GM23338 (cell line): Measurements from ENCODE around the gene DCAF8L1. TPM values are rescaled to one million over a fixed set of nuclear protein-coding genes. Genes with fewer than 3 reads are reported as not detected.
"Not testable (repeated sequence)": the region's sequence is repeated elsewhere in the genome, so short reads cannot be mapped to it uniquely, and the experiment has no call there.

ENCODE experiments used
- ATAC-seq: fragments of 200-7000 bp; cut with Tn5 transposase; 3 replicates; pipeline ENCODE4 v1.9.1; 2020
- DNase-seq: peaks from one replicate; pipeline ENCODE4 v3.0.0-alpha.2; 2015; ENCODE audit warnings: low spot score
- H2AFZ ChIP-seq: fragments of 200-600 bp; sonication (generic); 2 replicates; pipeline ENCODE4 v1.8.0; 2016; ENCODE audit warnings: antibody characterized with exemption, mild to moderate bottlenecking, moderate library complexity
- H3F3A ChIP-seq: fragments of 200-600 bp; sonication (generic); replicated peaks from 2 replicates; pipeline ENCODE4 v1.8.0; 2017; ENCODE audit warnings: antibody characterized with exemption, mixed run types, low read depth
- H3K27ac ChIP-seq: fragments of 200-600 bp; sonication (generic); 2 replicates; pipeline ENCODE4 v1.6.1; 2016; ENCODE audit warnings: low read depth
- H3K27me3 ChIP-seq: fragments of 200-600 bp; sonication (generic); 2 replicates; pipeline ENCODE4 v1.8.0; 2016; ENCODE audit warnings: mild to moderate bottlenecking, mixed run types, moderate library complexity; ENCODE audit not compliant: insufficient read depth
- H3K36me3 ChIP-seq: fragments of 200-600 bp; sonication (generic); 2 replicates; pipeline ENCODE4 v1.8.0; 2016; ENCODE audit warnings: mild to moderate bottlenecking; ENCODE audit not compliant: insufficient read depth
- H3K4me1 ChIP-seq: fragments of 200-600 bp; sonication (generic); 2 replicates; pipeline ENCODE4 v1.8.0; 2016; ENCODE audit warnings: mild to moderate bottlenecking, moderate library complexity; ENCODE audit not compliant: insufficient read depth
- H3K4me2 ChIP-seq: fragments of 200-600 bp; sonication (generic); 2 replicates; pipeline ENCODE4 v1.7.1; 2017; ENCODE audit warnings: mixed run types
- H3K4me3 ChIP-seq: fragments of 200-600 bp; sonication (generic); 2 replicates; pipeline ENCODE4 v1.6.1; 2016; ENCODE audit warnings: mixed run types
- H3K79me2 ChIP-seq: fragments of 200-600 bp; sonication (generic); replicated peaks from 2 replicates; pipeline ENCODE4 v1.8.0; 2017; ENCODE audit warnings: mild to moderate bottlenecking; ENCODE audit not compliant: insufficient read depth
- H3K9me2 ChIP-seq: fragments of 200-600 bp; sonication (generic); 2 replicates; pipeline ENCODE4 v1.8.0; 2017; ENCODE audit not compliant: insufficient read depth
- H4K20me1 ChIP-seq: fragments of 200-600 bp; sonication (generic); replicated peaks from 2 replicates; pipeline ENCODE4 v1.8.0; 2017; ENCODE audit warnings: mild to moderate bottlenecking; ENCODE audit not compliant: insufficient read depth
- H3K27ac Mint-ChIP-seq: 2 replicates; pipeline ENCODE4 v1.8.0; 2020; ENCODE audit warnings: inconsistent platforms, mild to moderate bottlenecking, moderate library complexity, mixed read lengths
- H3K27me3 Mint-ChIP-seq: 3 replicates; pipeline ENCODE4 v1.8.0; 2022; ENCODE audit warnings: low read depth, mild to moderate bottlenecking, moderate library complexity, mixed read lengths, inconsistent platforms; ENCODE audit not compliant: insufficient read depth, poor library complexity
- H3K36me3 Mint-ChIP-seq: 3 replicates; pipeline ENCODE4 v1.8.0; 2021; ENCODE audit warnings: low read depth, mild to moderate bottlenecking, inconsistent platforms, moderate library complexity, mixed read lengths
- H3K4me1 Mint-ChIP-seq: 3 replicates; pipeline ENCODE4 v1.8.0; 2020; ENCODE audit warnings: mild to moderate bottlenecking, inconsistent platforms, mixed read lengths
- H3K4me3 Mint-ChIP-seq: 3 replicates; pipeline ENCODE4 v1.8.0; 2021; ENCODE audit warnings: moderate library complexity, mild to moderate bottlenecking, inconsistent platforms, mixed read lengths
- H3K9me3 Mint-ChIP-seq: 3 replicates; pipeline ENCODE4 v1.8.0; 2020; ENCODE audit warnings: moderate library complexity, mild to moderate bottlenecking, inconsistent platforms, mixed read lengths
- CREB1 ChIP-seq: fragments of 250-450 bp; sonication (Bioruptor Pico); IDR thresholded peaks from 2 replicates; pipeline ENCODE4 v1.5.0; 2020; ENCODE audit warnings: low read depth, mild to moderate bottlenecking, moderate library complexity
- CTCF ChIP-seq, 2 experiments: fragments of 200-600 bp in 1 of 2; sonication (generic) in 1 of 2; conservative IDR thresholded peaks; 2 replicates each; pipeline versions ENCODE4 v1.5.1 to v1.6.1; 2016 to 2017; ENCODE audit warnings: antibody characterized with exemption in 2 of 2, low read depth in 2 of 2, mild to moderate bottlenecking in 2 of 2, moderate library complexity in 1 of 2
- EZH2phosphoT487 ChIP-seq: fragments of 200-600 bp; sonication (generic); IDR thresholded peaks from one replicate; pipeline ENCODE4 v1.8.1; 2018; ENCODE audit warnings: antibody characterized with exemption; ENCODE audit not compliant: unreplicated experiment
- JUNB ChIP-seq: IDR thresholded peaks from one replicate; pipeline ENCODE4 v1.6.1; 2016; ENCODE audit warnings: antibody characterized with exemption; ENCODE audit not compliant: unreplicated experiment
- NANOG ChIP-seq: IDR thresholded peaks from 2 replicates; pipeline ENCODE4 v1.6.1; 2016; ENCODE audit warnings: antibody characterized with exemption, borderline replicate concordance
- POLR2AphosphoS5 ChIP-seq: IDR thresholded peaks from 2 replicates; pipeline ENCODE4 v1.6.1; 2016; ENCODE audit warnings: antibody characterized with exemption, low read depth
- REST ChIP-seq: IDR thresholded peaks from one replicate; pipeline ENCODE4 v1.6.1; 2018; ENCODE audit warnings: antibody characterized with exemption; ENCODE audit not compliant: unreplicated experiment
- STAT1 ChIP-seq: IDR thresholded peaks from one replicate; pipeline ENCODE4 v1.6.1; 2016; ENCODE audit warnings: antibody characterized with exemption; ENCODE audit not compliant: unreplicated experiment
- ZNF331 ChIP-seq: fragments of 250-450 bp; sonication (Bioruptor Pico); IDR thresholded peaks from 2 replicates; pipeline ENCODE4 v1.5.0; 2020; ENCODE audit warnings: low read depth, mild to moderate bottlenecking, moderate library complexity
- ZNF462 ChIP-seq: fragments of 250-450 bp; sonication (Bioruptor Pico); IDR thresholded peaks from 2 replicates; pipeline ENCODE4 v1.5.0; 2020; ENCODE audit warnings: mild to moderate bottlenecking, moderate library complexity
- polyA plus RNA-seq: library from polyadenylated mRNA; unstranded; fragments of >200 nt; fragmentation: Nextera tagmentation; extraction: Ambion mirVana; gene quantifications from 2 replicates; pipeline ENCODE4 v1.2.1, GENCODE V29; 2016
- total RNA-seq: library from RNA; depleted of rRNA; stranded (reverse); fragments of >200 nt; shearing (Covaris generic); gene quantifications from 2 replicates; pipeline ENCODE4 v1.2.3, GENCODE V29; 2014

DCAF8L1 gene
- total and polyA plus RNA-seq, 2 experiments from 2014 or later: not detected

- TF ChIP-seq CREB1 (CRISPR knock-in tag) (no peak), JUNB (no peak)
Measured at GRCh38 chrX:27964432-27964831, 16.8 kb downstream of the DCAF8L1 start (continued).

- not testable (repeated sequence) for H3K27me3 ChIP-seq, H4K20me1 ChIP-seq, H3K4me1 ChIP-seq, H3K4me3 ChIP-seq, DNase-seq, ATAC-seq, H3K4me3 Mint-ChIP-seq, H3F3A ChIP-seq, H3K27ac Mint-ChIP-seq, H2AFZ ChIP-seq, H3K27ac ChIP-seq, H3K36me3 ChIP-seq, H3K4me1 Mint-ChIP-seq, H3K9me2 ChIP-seq, H3K4me2 ChIP-seq, H3K79me2 ChIP-seq, H3K27me3 Mint-ChIP-seq
- Mint-ChIP-seq H3K9me3 (peaks cover 34% of the 10 kb centered on the region; the same call in 2 of the 3 replicates), H3K36me3 (peaks cover 16% of the 10 kb centered on the region; the same call in 2 of the 3 replicates)
Measured at GRCh38 chrX:27960410-27960809, 20.8 kb downstream of the DCAF8L1 start.

- no peaks in the 10 kb centered on the region for H3K4me1 Mint-ChIP-seq
- H3K27me3 Mint-ChIP-seq: no peaks in the 10 kb centered on the region
- Histone ChIP-seq H3K79me2 (no peaks in the 10 kb centered on the region), H3K27ac (no peak overlapping the region), H2AFZ (no peak overlapping the region), H3K4me1 (no peaks in the 10 kb centered on the region), H3K9me2 (no peaks in the 10 kb centered on the region), H3K4me2 (no peak overlapping the region), H3F3A (no peaks in the 10 kb centered on the region), H4K20me1 (no peaks in the 10 kb centered on the region), H3K36me3 (no peaks in the 10 kb centered on the region), H3K27me3 (no peaks in the 10 kb centered on the region), H3K4me3 (no peak overlapping the region)
- H3K27ac Mint-ChIP-seq: no peak overlapping the region
- no peaks in the 10 kb centered on the region for H3K36me3 Mint-ChIP-seq
- H3K9me3 Mint-ChIP-seq: no peaks in the 10 kb centered on the region
- H3K4me3 Mint-ChIP-seq: no peak overlapping the region
- DNase-seq (no peak), ATAC-seq (no peak)
- TF ChIP-seq POLR2AphosphoS5: no peak
- TF ChIP-seq EZH2phosphoT487: no peak
- TF ChIP-seq ZNF331 (CRISPR knock-in tag): no peak
- no peak for TF ChIP-seq NANOG
- no peak for TF ChIP-seq REST
- TF ChIP-seq STAT1: no peak
- TF ChIP-seq CTCF (conservative IDR thresholded peaks at IDR 0.05; ENCODE audit: low read depth in 2 of 2): no peak
- TF ChIP-seq ZNF462 (CRISPR knock-in tag): no peak
Measured at GRCh38 chrX:27953171-27953570, 28.1 kb downstream of the DCAF8L1 start.
